ENCODE data around the gene CYP3A5.
"Not testable (repeated sequence)": the region's sequence is repeated elsewhere in the genome, so short reads cannot be mapped to it uniquely, and the experiment has no call there.

Gene CYP3A5

GRCh38 chr7:99637414-99637813 lies 42.4 kb downstream of the CYP3A5 start:
- DNase-seq = not testable (repeated sequence)

GRCh38 chr7:99631295-99632109 lies 48.3 kb downstream of the CYP3A5 start:
- DNase-seq = no peak

- DNase-seq = no peak
Measured at GRCh38 chr7:99629643-99630042, 50.2 kb downstream of the CYP3A5 start.

- no peak for DNase-seq
Measured at GRCh38 chr7:99628471-99629465, 51.0 kb downstream of the CYP3A5 start.

GRCh38 chr7:99627513-99627912 lies 52.3 kb downstream of the CYP3A5 start:
- no peak for DNase-seq

GRCh38 chr7:99626661-99627060 lies 53.1 kb downstream of the CYP3A5 start:
- DNase-seq = no peak

GRCh38 chr7:99625961-99626360 lies 53.8 kb downstream of the CYP3A5 start:
- DNase-seq = no peak

GRCh38 chr7:99625321-99625720 lies 54.5 kb downstream of the CYP3A5 start:
- no peak for DNase-seq

- DNase-seq = no peak
Measured at GRCh38 chr7:99624484-99624883, 55.3 kb downstream of the CYP3A5 start.

- no peak for DNase-seq
Measured at GRCh38 chr7:99623702-99624447, 55.9 kb downstream of the CYP3A5 start.

- no peak for DNase-seq
Measured at GRCh38 chr7:99623091-99623693, 56.6 kb downstream of the CYP3A5 start.

- DNase-seq = no peak
Measured at GRCh38 chr7:99622596-99622995, 57.2 kb downstream of the CYP3A5 start.

GRCh38 chr7:99621271-99621670 lies 58.5 kb downstream of the CYP3A5 start:
- no peak for DNase-seq

GRCh38 chr7:99619571-99620130 lies 60.1 kb downstream of the CYP3A5 start:
- DNase-seq = no peak

- no peak for DNase-seq
Measured at GRCh38 chr7:99618726-99619125, 61.1 kb downstream of the CYP3A5 start.

- DNase-seq = no peak
Measured at GRCh38 chr7:99617192-99617781, 62.5 kb downstream of the CYP3A5 start.

GRCh38 chr7:99616359-99617191 lies 63.2 kb downstream of the CYP3A5 start, which contains the start of gene ZSCAN25:
ZSCAN25 (plus strand) TSS chr7:99616946; CDS start chr7:99619607, 2,661 bp downstream.
- DNase-seq = peak; percentile 81

- no peak for DNase-seq
Measured at GRCh38 chr7:99615989-99616358, 63.8 kb downstream of the CYP3A5 start.

- DNase-seq = no peak
Measured at GRCh38 chr7:99614495-99614894, 65.3 kb downstream of the CYP3A5 start.

GRCh38 chr7:99607548-99607947 lies 72.2 kb downstream of the CYP3A5 start:
- no peak for DNase-seq

GRCh38 chr7:99606531-99606930 lies 73.3 kb downstream of the CYP3A5 start:
- DNase-seq = no peak

Measured in NCI-H524 treated with DMSO at 0.1 percent for 48 hours (cell line).